H9 (cell line): Measurements from ENCODE around the gene WDR70. TPM values are rescaled to one million over a fixed set of nuclear protein-coding genes. Genes with fewer than 3 reads are reported as not detected.

Experiments used
- DNase-seq: peaks from one replicate; pipeline ENCODE4 v3.0.0-alpha.2; 2017
- H2AFZ ChIP-seq: one replicate; pipeline ENCODE4 v1.6.1; 2013; ENCODE audit warnings: mild to moderate bottlenecking, low read length, control low read depth, moderate library complexity
- H2AK5ac ChIP-seq: 2 replicates; pipeline ENCODE4 v1.6.1; 2013; ENCODE audit warnings: low read length, control low read depth, mixed read lengths; ENCODE audit not compliant: insufficient read length
- H2BK120ac ChIP-seq: one replicate; pipeline ENCODE4 v1.6.1; 2013; ENCODE audit warnings: low read depth, mild to moderate bottlenecking, low read length, control low read depth, inconsistent platforms; ENCODE audit not compliant: poor library complexity, severe bottlenecking
- H2BK12ac ChIP-seq: 2 replicates; pipeline ENCODE4 v1.6.1; 2013; ENCODE audit warnings: low read length, control low read depth, mixed read lengths, low read depth; ENCODE audit not compliant: insufficient read length
- H2BK15ac ChIP-seq: 2 replicates; pipeline ENCODE4 v1.6.1; 2013; ENCODE audit warnings: low read depth, low read length, control low read depth
- H2BK20ac ChIP-seq: one replicate; pipeline ENCODE4 v1.6.1; 2013; ENCODE audit warnings: low read depth, mild to moderate bottlenecking, low read length, control low read depth, inconsistent platforms; ENCODE audit not compliant: poor library complexity, severe bottlenecking
- H2BK5ac ChIP-seq: 2 replicates; pipeline ENCODE4 v1.6.1; 2013; ENCODE audit warnings: low read length, control low read depth, mixed read lengths; ENCODE audit not compliant: insufficient read length
- H3K14ac ChIP-seq: 2 replicates; pipeline ENCODE4 v1.6.1; 2013; ENCODE audit warnings: low read length, control low read depth; ENCODE audit not compliant: insufficient read depth
- H3K18ac ChIP-seq: 2 replicates; pipeline ENCODE4 v1.6.1; 2013; ENCODE audit warnings: low read depth, mild to moderate bottlenecking, mixed read lengths, low read length, control low read depth; ENCODE audit not compliant: insufficient read length
- H3K23ac ChIP-seq: 2 replicates; pipeline ENCODE4 v1.6.1; 2013; ENCODE audit warnings: low read length, control low read depth, mixed read lengths, low read depth; ENCODE audit not compliant: insufficient read length
- H3K23me2 ChIP-seq: 2 replicates; pipeline ENCODE4 v1.6.1; 2013; ENCODE audit warnings: low read depth, mild to moderate bottlenecking, mixed read lengths, low read length, control low read depth; ENCODE audit not compliant: insufficient read length, poor library complexity, severe bottlenecking
- H3K27ac ChIP-seq: 2 replicates; pipeline ENCODE4 v1.5.1; 2013; ENCODE audit warnings: low read length, control low read depth, mixed read lengths, low read depth; ENCODE audit not compliant: insufficient read length
- H3K27me3 ChIP-seq: 2 replicates; pipeline ENCODE4 v1.6.1; 2013; ENCODE audit warnings: low read length, control low read depth, inconsistent platforms; ENCODE audit not compliant: insufficient read depth
- H3K4ac ChIP-seq: 2 replicates; pipeline ENCODE4 v1.6.1; 2013; ENCODE audit warnings: low read depth, mild to moderate bottlenecking, control low read depth, inconsistent platforms, low read length, moderate library complexity
- H3K4me1 ChIP-seq: 2 replicates; pipeline ENCODE4 v1.6.1; 2013; ENCODE audit warnings: low read length, control low read depth, inconsistent platforms; ENCODE audit not compliant: insufficient read depth
- H3K4me2 ChIP-seq: 2 replicates; pipeline ENCODE4 v1.6.1; 2013; ENCODE audit warnings: low read length, control low read depth, mixed read lengths; ENCODE audit not compliant: insufficient read length, insufficient read depth
- H3K56ac ChIP-seq: 2 replicates; pipeline ENCODE4 v1.6.1; 2013; ENCODE audit warnings: low read depth, mild to moderate bottlenecking, mixed read lengths, low read length, control low read depth; ENCODE audit not compliant: insufficient read length
- H3K79me1 ChIP-seq: 2 replicates; pipeline ENCODE4 v1.6.1; 2013; ENCODE audit warnings: low read depth, mild to moderate bottlenecking, moderate library complexity, low read length, control low read depth, inconsistent platforms; ENCODE audit not compliant: insufficient read depth, poor library complexity, severe bottlenecking
- H3K79me2 ChIP-seq: 2 replicates; pipeline ENCODE4 v1.6.1; 2013; ENCODE audit warnings: low read length, control low read depth, inconsistent platforms; ENCODE audit not compliant: insufficient read depth
- H3K9ac ChIP-seq: 2 replicates; pipeline ENCODE4 v1.6.1; 2013; ENCODE audit warnings: low read length, control low read depth, mixed read lengths; ENCODE audit not compliant: insufficient read length; ENCODE audit errors: extremely low read depth
- H3K9me3 ChIP-seq: one replicate; pipeline ENCODE4 v1.6.1; 2013; ENCODE audit warnings: low read depth, low read length, inconsistent platforms; ENCODE audit not compliant: control insufficient read depth
- H3T11ph ChIP-seq: one replicate; pipeline ENCODE4 v1.6.1; 2013; ENCODE audit warnings: mild to moderate bottlenecking, low read length, control low read depth, inconsistent platforms
- H4K20me1 ChIP-seq: one replicate; pipeline ENCODE4 v1.6.1; 2013; ENCODE audit not compliant: control insufficient read depth, insufficient read length, insufficient read depth
- H4K5ac ChIP-seq: 2 replicates; pipeline ENCODE4 v1.6.1; 2013; ENCODE audit warnings: low read depth, mild to moderate bottlenecking, mixed read lengths, low read length, control low read depth; ENCODE audit not compliant: insufficient read length
- H4K8ac ChIP-seq: replicated peaks from 2 replicates; pipeline ENCODE4 v1.6.1; 2013; ENCODE audit warnings: low read length, control low read depth, mixed read lengths, low read depth; ENCODE audit not compliant: insufficient read length
- H4K91ac ChIP-seq: 2 replicates; pipeline ENCODE4 v1.6.1; 2013; ENCODE audit warnings: low read depth, mild to moderate bottlenecking, moderate library complexity, mixed read lengths, low read length, control low read depth; ENCODE audit not compliant: insufficient read length
- H3K27ac Mint-ChIP-seq, 3 experiments: 2 replicates in 2 of 3; 3 replicates in 1 of 3; pipeline ENCODE4 v1.8.0; 2020 to 2021; ENCODE audit warnings: mixed read lengths in 3 of 3, mild to moderate bottlenecking in 1 of 3, moderate library complexity in 1 of 3
- H3K27me3 Mint-ChIP-seq: 2 replicates; pipeline ENCODE4 v1.8.0; 2021; ENCODE audit warnings: low read depth, mild to moderate bottlenecking, moderate library complexity, mixed read lengths
- H3K36me3 Mint-ChIP-seq, 3 experiments: 2 replicates in 2 of 3; 3 replicates in 1 of 3; pipeline ENCODE4 v1.8.0; 2020 to 2021; ENCODE audit warnings: low read depth in 3 of 3, mixed read lengths in 3 of 3; ENCODE audit not compliant: insufficient read depth in 1 of 3
- H3K4me1 Mint-ChIP-seq, 2 experiments: 2 replicates each; pipeline ENCODE4 v1.8.0; 2020; ENCODE audit warnings: mixed read lengths in 2 of 2
- H3K4me3 Mint-ChIP-seq, 2 experiments: 2 replicates in 1 of 2; 3 replicates in 1 of 2; pipeline ENCODE4 v1.8.0; 2020 to 2021; ENCODE audit warnings: mild to moderate bottlenecking in 2 of 2, mixed read lengths in 2 of 2, moderate library complexity in 1 of 2
- H3K9me3 Mint-ChIP-seq, 2 experiments: 2 replicates in 1 of 2; 3 replicates in 1 of 2; pipeline ENCODE4 v1.8.0; 2020; ENCODE audit warnings: mild to moderate bottlenecking in 2 of 2, mixed read lengths in 2 of 2, moderate library complexity in 1 of 2
- WGBS: extraction: QIAGEN DNeasy Blood & Tissue Kit; methylation state at CpG from one replicate; pipeline ENCODE4 v1.1.7; 2013; ENCODE audit warnings: missing lambda C conversion rate, low lambda C conversion rate, mixed read lengths; ENCODE audit not compliant: insufficient read length; ENCODE audit errors: extremely low coverage; 5-methylcytosine and 5-hydroxymethylcytosine counted together
- total RNA-seq: library from RNA; stranded (reverse); gene quantifications from 2 replicates; pipeline ENCODE4 v1.2.1, GENCODE V29; 2021
- TF ChIP-seq, protein P1 (sequence below): fragments of 200-600 bp; sonication (generic); conservative IDR thresholded peaks from 3 replicates; pipeline ENCODE4 v1.8.0; 2021; ENCODE audit warnings: antibody characterized with exemption, mild to moderate bottlenecking

WDR70 gene
- total RNA-seq, 1 experiment from 2014 or later = 38.1 TPM

- H3K79me2 ChIP-seq = no peaks in the 10 kb centered on the region
- no peak overlapping the region for H3K27ac ChIP-seq
- DNase-seq = no peak
- H2BK120ac ChIP-seq = no peak overlapping the region
- no peaks in the 10 kb centered on the region for H4K20me1 ChIP-seq
- no peaks in the 10 kb centered on the region for H3K79me1 ChIP-seq
- H2BK15ac ChIP-seq = no peak overlapping the region
- peaks cover 15 to 20% of the 10 kb centered on the region in 2 experiments for H3K4me1 Mint-ChIP-seq
- no peak overlapping the region for H3K9ac ChIP-seq
- H2BK5ac ChIP-seq = no peak overlapping the region
- H3K36me3 Mint-ChIP-seq = no peaks in the 10 kb centered on the region
- H3K27me3 Mint-ChIP-seq = no peaks in the 10 kb centered on the region
- no peak overlapping the region for H4K5ac ChIP-seq
- no peak overlapping the region for H4K8ac ChIP-seq
- H3T11ph ChIP-seq = no peak overlapping the region
- no peak overlapping the region for H3K14ac ChIP-seq
- H3K4me2 ChIP-seq = no peak overlapping the region
- H3K23ac ChIP-seq = no peak overlapping the region
- H3K56ac ChIP-seq = no peak overlapping the region
- H2BK20ac ChIP-seq = no peak overlapping the region
- no peak overlapping the region for H2AK5ac ChIP-seq
- no peak overlapping the region for H2BK12ac ChIP-seq
- no peaks in the 10 kb centered on the region; the same call in 1 of the 2 replicates for H3K4me1 ChIP-seq
- H4K91ac ChIP-seq = no peak overlapping the region
- TF ChIP-seq, protein P1, sequence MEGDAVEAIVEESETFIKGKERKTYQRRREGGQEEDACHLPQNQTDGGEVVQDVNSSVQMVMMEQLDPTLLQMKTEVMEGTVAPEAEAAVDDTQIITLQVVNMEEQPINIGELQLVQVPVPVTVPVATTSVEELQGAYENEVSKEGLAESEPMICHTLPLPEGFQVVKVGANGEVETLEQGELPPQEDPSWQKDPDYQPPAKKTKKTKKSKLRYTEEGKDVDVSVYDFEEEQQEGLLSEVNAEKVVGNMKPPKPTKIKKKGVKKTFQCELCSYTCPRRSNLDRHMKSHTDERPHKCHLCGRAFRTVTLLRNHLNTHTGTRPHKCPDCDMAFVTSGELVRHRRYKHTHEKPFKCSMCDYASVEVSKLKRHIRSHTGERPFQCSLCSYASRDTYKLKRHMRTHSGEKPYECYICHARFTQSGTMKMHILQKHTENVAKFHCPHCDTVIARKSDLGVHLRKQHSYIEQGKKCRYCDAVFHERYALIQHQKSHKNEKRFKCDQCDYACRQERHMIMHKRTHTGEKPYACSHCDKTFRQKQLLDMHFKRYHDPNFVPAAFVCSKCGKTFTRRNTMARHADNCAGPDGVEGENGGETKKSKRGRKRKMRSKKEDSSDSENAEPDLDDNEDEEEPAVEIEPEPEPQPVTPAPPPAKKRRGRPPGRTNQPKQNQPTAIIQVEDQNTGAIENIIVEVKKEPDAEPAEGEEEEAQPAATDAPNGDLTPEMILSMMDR = no peak
- no peaks in the 10 kb centered on the region for H3K23me2 ChIP-seq
- no peaks in the 10 kb centered on the region for H3K9me3 Mint-ChIP-seq
- H3K4ac ChIP-seq = no peak overlapping the region
- H2AFZ ChIP-seq = no peak overlapping the region
- H3K9me3 ChIP-seq = no peaks in the 10 kb centered on the region
- no peak overlapping the region for H3K18ac ChIP-seq
- no peak overlapping the region for H3K4me3 Mint-ChIP-seq
- H3K27ac Mint-ChIP-seq = no peak overlapping the region
- WGBS = no CpG with 5 or more reads among the region's 1 CpG
- H3K27me3 ChIP-seq = no peaks in the 10 kb centered on the region
Measured at GRCh38 chr5:37665272-37665671, 286.2 kb downstream of the WDR70 start.
